HL-60 (cell line): ENCODE measurements around the gene C1QTNF9.

Experiments
- CTCF ChIP-seq: IDR thresholded peaks from one replicate; pipeline ENCODE4 v1.5.1; 2011; ENCODE audit warnings: low read length, control low read depth, inconsistent platforms; ENCODE audit not compliant: insufficient read depth
- GABPA ChIP-seq: IDR thresholded peaks from 2 replicates; pipeline ENCODE4 v1.6.1; 2012; ENCODE audit warnings: low read depth
- REST ChIP-seq: IDR thresholded peaks from 2 replicates; pipeline ENCODE4 v1.6.1; 2012; ENCODE audit warnings: low read depth; ENCODE audit not compliant: insufficient replicate concordance

GRCh38 chr13:24348797-24349515 lies 39.6 kb downstream of the C1QTNF9 start:
- TF ChIP-seq CTCF (no peak), REST (no peak), GABPA (no peak)
